ENCODE measurements around the gene HSP90AB1. TPM values are rescaled to one million over a fixed set of nuclear protein-coding genes. Genes with fewer than 3 reads are reported as not detected.
A peak's percentile ranks its signal among the peaks of the same experiment; 100 is the strongest.

HSP90AB1 gene
- total RNA-seq, 1 donor from 2014 or later = 914 TPM

DNA sequence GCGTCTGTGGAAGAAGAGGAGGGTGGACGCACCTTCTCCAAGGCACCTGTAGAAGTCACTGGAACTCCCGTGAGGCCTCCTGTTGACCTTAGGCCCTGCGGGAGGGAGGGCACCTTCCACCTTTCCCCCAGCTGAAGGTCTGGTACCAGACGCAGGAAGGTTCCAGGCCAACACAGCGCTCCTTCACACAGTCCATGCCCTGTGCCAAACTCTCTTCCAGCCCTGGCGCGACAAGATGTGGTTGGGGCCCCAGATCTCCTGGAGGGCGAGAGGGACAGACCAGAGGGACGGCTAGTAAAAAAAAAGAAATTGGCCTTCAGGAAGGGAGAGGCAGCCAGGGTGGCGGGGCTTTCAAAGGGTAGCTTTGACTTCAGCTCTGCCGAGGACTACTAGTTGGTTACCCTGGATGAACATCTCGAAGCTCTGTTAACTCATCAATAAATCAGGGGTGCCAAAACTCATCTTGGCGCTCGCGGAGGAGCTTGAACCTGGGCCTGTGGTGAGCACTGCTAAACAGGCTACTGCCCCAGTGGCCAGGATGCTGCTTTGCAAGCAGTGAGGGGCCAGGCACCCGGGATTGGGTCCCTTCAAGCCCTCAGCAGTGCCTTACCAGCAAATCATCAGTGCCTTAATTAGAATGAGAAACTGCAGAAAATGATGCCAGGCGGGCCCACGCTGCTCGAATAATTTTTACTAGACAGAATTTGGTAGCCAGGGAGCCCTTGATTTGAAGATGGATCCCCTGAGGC lies 51.3 kb downstream of the HSP90AB1 start:
- Histone ChIP-seq H3K27me3 (ENCODE audit: insufficient read depth, low read length) (peaks cover 38% of the 10 kb centered on the region), H3K9ac (ENCODE audit: low read length) (no peak overlapping the region), H3K27ac (ENCODE audit: low read depth, low read length) (no peak overlapping the region), H3K4me1 (ENCODE audit: insufficient read depth, low read length) (peaks cover 12% of the 10 kb centered on the region), H4K20me1 (ENCODE audit: insufficient read depth, low read length) (peaks cover 21% of the 10 kb centered on the region), H3K9me3 (ENCODE audit: insufficient read depth, low read depth, low read length) (peaks cover 3% of the 10 kb centered on the region), H3K4me2 (ENCODE audit: low read length) (peak overlapping the region; percentile 80), H2AFZ (ENCODE audit: low read depth, low read length) (no peak overlapping the region), H3K79me2 (ENCODE audit: insufficient read depth, low read length) (no peaks in the 10 kb centered on the region), H3K4me3 (ENCODE audit: insufficient read depth, low read depth, low read length) (no peak overlapping the region), H3K36me3 (ENCODE audit: insufficient read depth, low read length) (peaks cover 3% of the 10 kb centered on the region)
- Mint-ChIP-seq H3K4me3 (ENCODE audit: unreplicated experiment) (peak overlapping the region; percentile 78), H3K4me1 (ENCODE audit: low read depth, unreplicated experiment) (peaks cover 1% of the 10 kb centered on the region), H3K27ac (ENCODE audit: unreplicated experiment) (peak overlapping the region; percentile 41), H3K27me3 (ENCODE audit: low read depth, unreplicated experiment) (peaks cover 48% of the 10 kb centered on the region), H3K36me3 (ENCODE audit: low read depth, unreplicated experiment) (peaks cover 22% of the 10 kb centered on the region), H3K9me3 (ENCODE audit: unreplicated experiment) (peaks cover 2% of the 10 kb centered on the region)
- no peak for FAIRE-seq
- TF ChIP-seq EZH2 (IDR thresholded peaks at IDR 0.05; ENCODE audit: insufficient read depth, low read length) (no peak), CTCF (IDR thresholded peaks at IDR 0.05; ENCODE audit: insufficient read depth, low read depth, low read length) (no peak)
- no peak for DNase-seq (ENCODE audit: low read depth)

DNA sequence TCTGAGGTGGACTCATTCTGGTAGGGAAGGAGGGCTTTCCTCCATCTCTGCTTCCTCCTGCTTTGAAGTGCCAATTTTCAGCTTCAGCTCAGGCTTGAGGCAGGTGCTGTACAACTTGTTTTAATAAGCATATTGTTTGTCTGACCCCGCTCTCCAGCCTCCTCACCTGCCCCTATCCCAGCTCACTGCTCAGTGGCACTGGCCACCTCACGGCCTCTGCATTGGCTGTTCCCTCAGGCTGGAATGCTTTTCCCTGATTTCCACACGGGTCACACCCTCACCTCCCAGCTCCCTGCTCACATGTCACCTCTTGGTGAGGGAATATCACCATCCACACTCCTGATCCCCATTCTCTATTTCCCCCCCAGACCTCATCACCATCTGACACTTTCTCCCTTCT lies 52.0 kb downstream of the HSP90AB1 start:
- no peak overlapping the region for H3K4me2 ChIP-seq (ENCODE audit: low read length)
- no peak for FAIRE-seq

More for the DNA sequence above, 52.0 kb downstream of the HSP90AB1 start:
- H3K36me3 ChIP-seq (ENCODE audit: insufficient read depth, low read length) = peaks cover 8% of the 10 kb centered on the region
- H3K9me3 ChIP-seq (ENCODE audit: insufficient read depth, low read depth, low read length) = peaks cover 3% of the 10 kb centered on the region
- no peak for TF ChIP-seq EZH2 (IDR thresholded peaks at IDR 0.05; ENCODE audit: insufficient read depth, low read length)
- TF ChIP-seq CTCF (IDR thresholded peaks at IDR 0.05; ENCODE audit: insufficient read depth, low read depth, low read length) = no peak
- Mint-ChIP-seq H3K27me3 (ENCODE audit: low read depth, unreplicated experiment) (peaks cover 42% of the 10 kb centered on the region), H3K9me3 (ENCODE audit: unreplicated experiment) (no peaks in the 10 kb centered on the region), H3K4me1 (ENCODE audit: low read depth, unreplicated experiment) (peaks cover 1% of the 10 kb centered on the region), H3K27ac (ENCODE audit: unreplicated experiment) (peak overlapping the region; percentile 62), H3K36me3 (ENCODE audit: low read depth, unreplicated experiment) (peaks cover 22% of the 10 kb centered on the region), H3K4me3 (ENCODE audit: unreplicated experiment) (no peak overlapping the region)
- peaks cover 21% of the 10 kb centered on the region for H4K20me1 ChIP-seq (ENCODE audit: insufficient read depth, low read length)
- peaks cover 38% of the 10 kb centered on the region for H3K27me3 ChIP-seq (ENCODE audit: insufficient read depth, low read length)
- no peak overlapping the region for H3K9ac ChIP-seq (ENCODE audit: low read length)
- no peak for DNase-seq (ENCODE audit: low read depth)
- no peak overlapping the region for H3K4me3 ChIP-seq (ENCODE audit: insufficient read depth, low read depth, low read length)
- no peak overlapping the region for H3K27ac ChIP-seq (ENCODE audit: low read depth, low read length)
- H2AFZ ChIP-seq (ENCODE audit: low read depth, low read length) = no peak overlapping the region
- H3K4me1 ChIP-seq (ENCODE audit: insufficient read depth, low read length) = peaks cover 12% of the 10 kb centered on the region
- no peaks in the 10 kb centered on the region for H3K79me2 ChIP-seq (ENCODE audit: insufficient read depth, low read length)

Data from astrocyte (in vitro differentiated cells and primary cell).